ENCODE results near the gene KRTAP29-1. TPM values are rescaled to one million over a fixed set of nuclear protein-coding genes. Genes with fewer than 3 reads are reported as not detected.

KRTAP29-1 gene
- total and polyA plus RNA-seq, 12 donors, result not detected

DNA sequence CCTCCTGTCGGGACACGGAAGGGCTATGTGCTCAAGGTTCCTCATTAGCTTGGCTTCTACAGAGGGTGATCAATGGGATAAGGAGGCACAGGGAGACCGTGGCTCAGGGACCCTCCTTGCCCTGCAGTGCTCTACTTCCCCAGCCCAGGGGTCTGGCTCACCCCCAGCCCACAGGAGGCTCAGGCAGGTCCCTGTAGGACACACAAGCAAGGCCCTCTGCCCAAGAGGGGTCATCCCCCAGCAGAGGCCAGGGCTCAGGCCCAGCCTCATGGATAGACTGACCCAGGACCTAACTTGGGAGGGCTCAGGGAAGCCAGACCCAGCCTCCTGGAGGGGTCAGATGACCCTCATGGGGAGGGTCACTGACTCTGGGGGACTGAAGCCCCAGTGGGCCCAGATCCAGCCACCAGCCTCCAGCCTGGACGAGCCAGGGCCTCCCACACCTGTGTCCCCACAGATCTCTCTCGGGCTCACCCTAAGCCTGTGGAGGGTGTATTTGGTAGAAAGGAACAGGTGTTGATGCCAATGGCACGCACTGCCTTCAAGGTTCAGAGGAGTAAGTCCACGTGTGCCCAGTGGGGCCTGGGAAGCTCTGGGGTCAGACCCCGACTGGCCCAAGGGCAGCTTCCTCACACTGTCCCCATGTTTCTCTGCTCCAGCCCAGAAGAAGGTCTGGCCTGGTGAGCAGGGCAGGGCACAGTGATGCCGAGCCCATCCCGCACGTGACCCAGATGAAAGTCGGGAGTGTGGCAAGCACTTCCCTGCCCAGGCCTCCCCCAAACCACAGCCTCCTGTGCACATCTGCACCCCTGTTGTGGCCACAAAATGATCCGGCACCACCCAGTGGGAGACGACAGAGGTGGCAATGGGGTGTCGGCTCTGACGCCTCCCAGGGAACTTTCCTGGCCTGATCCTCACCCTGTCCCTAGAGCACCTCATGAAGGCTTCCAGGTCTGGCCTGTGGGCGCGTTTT is 23.8 kb upstream of the KRTAP29-1 start:
- intact Hi-C loops (cut with DNase I), result loop anchor here in 5 of 10 donors (5.0 to 10.0 kb wide), 4 partner anchors 168 to 524 kb away; no protein-coding TSS in a partner anchor
- WGBS, 2 donors, result 82 to 84% methylated on average over 18 of the region's 18 CpGs
- H3K36me3 ChIP-seq, result no peaks in the 10 kb centered on the region
- H3K27ac ChIP-seq, result no peak overlapping the region
- ATAC-seq (peak in 1 of 8 donors; percentile 25), DNase-seq (no peak)
- peaks cover 0 to 7% (median 0%) of the 10 kb centered on the region in 7 donors for H3K27me3 ChIP-seq
- H3K9me3 ChIP-seq, result no peaks in the 10 kb centered on the region
- no peak overlapping the region for H3K4me3 ChIP-seq
- no peaks in the 10 kb centered on the region for H3K4me1 ChIP-seq
- TF ChIP-seq, protein P1, sequence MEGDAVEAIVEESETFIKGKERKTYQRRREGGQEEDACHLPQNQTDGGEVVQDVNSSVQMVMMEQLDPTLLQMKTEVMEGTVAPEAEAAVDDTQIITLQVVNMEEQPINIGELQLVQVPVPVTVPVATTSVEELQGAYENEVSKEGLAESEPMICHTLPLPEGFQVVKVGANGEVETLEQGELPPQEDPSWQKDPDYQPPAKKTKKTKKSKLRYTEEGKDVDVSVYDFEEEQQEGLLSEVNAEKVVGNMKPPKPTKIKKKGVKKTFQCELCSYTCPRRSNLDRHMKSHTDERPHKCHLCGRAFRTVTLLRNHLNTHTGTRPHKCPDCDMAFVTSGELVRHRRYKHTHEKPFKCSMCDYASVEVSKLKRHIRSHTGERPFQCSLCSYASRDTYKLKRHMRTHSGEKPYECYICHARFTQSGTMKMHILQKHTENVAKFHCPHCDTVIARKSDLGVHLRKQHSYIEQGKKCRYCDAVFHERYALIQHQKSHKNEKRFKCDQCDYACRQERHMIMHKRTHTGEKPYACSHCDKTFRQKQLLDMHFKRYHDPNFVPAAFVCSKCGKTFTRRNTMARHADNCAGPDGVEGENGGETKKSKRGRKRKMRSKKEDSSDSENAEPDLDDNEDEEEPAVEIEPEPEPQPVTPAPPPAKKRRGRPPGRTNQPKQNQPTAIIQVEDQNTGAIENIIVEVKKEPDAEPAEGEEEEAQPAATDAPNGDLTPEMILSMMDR (IDR thresholded peaks at IDR 0.05), result no peak

DNA sequence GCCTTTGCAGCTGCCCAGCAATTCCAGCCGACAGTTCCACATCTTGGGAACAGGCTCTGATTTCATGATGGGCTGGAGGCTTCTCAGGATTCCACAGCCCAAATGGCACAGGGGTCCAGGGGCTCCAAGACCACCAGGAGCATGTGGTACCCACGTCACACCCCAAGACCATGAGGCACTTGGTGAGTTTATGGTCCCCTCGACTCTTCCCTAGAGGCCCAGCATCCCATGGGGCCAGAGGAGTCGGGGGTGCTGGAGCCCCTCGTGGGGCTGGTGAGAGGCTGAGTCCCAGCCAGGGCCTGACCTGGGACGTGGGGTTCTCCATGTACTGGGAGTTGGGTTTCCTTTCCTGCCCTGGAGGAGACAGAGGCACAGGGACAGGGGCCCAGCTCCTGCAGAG is 23.0 kb upstream of the KRTAP29-1 start:
- H3K36me3 ChIP-seq, result no peaks in the 10 kb centered on the region
- TF ChIP-seq, protein P1 (IDR thresholded peaks at IDR 0.05), result no peak
- DNase-seq (no peak), ATAC-seq (no peak)
- no peak overlapping the region for H3K4me3 ChIP-seq
- H3K27me3 ChIP-seq, result no peaks in the 10 kb centered on the region
- no peak overlapping the region for H3K27ac ChIP-seq
- peaks cover 0 to 3% (median 0%) of the 10 kb centered on the region in 11 donors for H3K9me3 ChIP-seq
- H3K4me1 ChIP-seq, result no peaks in the 10 kb centered on the region
- 82 to 84% methylated on average over 6 of the region's 6 CpGs for WGBS, 2 donors
- intact Hi-C loops (cut with DNase I), result loop anchor here in 5 of 10 donors (5.0 to 10.0 kb wide), 4 partner anchors 169 to 523 kb away; no protein-coding TSS in a partner anchor

DNA sequence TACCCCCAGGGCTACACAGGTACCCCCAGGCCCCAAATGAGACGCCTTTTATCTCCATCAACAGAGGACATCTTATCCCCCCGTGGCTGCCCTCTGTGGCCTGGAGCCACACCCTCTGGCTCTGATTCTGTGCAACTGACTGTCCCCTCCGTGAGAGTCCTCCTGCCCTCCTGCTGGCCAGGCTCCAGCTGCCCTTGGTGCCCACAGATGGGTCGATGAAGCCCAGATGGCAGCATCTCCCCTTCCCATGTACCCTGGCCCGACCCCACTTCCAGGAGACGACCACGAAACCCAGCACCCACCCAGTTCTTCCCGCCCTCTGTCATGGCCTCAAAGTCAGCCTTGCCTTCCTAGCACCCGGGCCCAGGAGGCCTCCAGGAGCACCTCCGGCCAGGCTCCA is 22.5 kb upstream of the KRTAP29-1 start:
- TF ChIP-seq, protein P1 (IDR thresholded peaks at IDR 0.05), result no peak
- intact Hi-C loops (cut with DNase I), result loop anchor here in 5 of 10 donors (5.0 to 10.0 kb wide), 4 partner anchors 170 to 523 kb away; no protein-coding TSS in a partner anchor
- no peak for ATAC-seq

DNA sequence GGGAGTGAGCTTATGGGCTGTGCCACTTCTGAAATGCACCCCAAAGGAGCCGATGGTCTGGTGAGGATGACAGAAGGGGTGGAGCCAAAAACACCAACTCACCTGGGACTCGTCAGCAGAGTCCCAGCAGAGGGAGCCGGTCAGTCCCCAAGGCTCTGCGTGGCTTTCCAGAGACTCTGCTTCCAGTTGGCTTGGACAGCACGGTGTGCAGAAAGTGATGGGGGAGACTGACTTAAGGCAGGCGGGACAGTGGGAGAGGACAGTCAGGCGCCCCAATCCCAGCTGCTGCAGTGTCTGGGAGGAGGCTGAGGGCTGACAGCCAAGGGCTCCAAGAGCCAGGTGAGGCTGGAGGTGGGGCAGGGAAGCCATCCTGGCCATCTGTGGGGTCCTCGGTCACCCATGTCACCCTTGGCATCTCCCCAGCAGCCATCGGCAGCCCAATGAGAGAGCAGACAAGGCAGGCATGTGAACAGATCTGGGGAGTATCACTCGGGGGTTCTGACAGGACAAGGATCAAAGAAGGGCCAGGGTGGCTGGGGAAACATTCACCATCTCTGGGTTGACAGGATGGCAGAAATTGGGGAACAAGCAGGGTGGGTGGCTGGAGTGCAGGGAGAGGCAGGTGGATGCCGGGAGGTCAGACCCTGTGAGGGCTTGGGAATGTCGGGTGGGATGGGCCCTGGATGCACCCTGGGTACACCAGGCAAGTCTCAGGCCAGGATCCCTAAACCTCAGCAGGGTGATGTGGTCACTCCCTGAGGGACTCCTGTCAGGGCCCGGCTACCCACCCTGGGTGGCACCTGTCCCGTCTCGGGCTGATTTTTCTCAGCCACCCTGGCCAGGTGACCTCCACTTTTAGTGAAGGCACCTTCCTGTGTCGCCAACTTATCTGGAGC is 21.8 kb upstream of the KRTAP29-1 start:
- intact Hi-C loops (cut with DNase I), result loop anchor here in 7 of 10 donors (5.0 to 10.0 kb wide), 4 partner anchors 170 to 522 kb away; no protein-coding TSS in a partner anchor
- WGBS, 2 donors, result 57 to 62% methylated on average over 15 to 16 of the region's 16 CpGs
- peak in 1 of 8 donors; percentile 47 for ATAC-seq

More for the DNA sequence above, 22.5 kb upstream of the KRTAP29-1 start:
- H3K36me3 ChIP-seq, result no peaks in the 10 kb centered on the region
- H3K4me3 ChIP-seq, result no peak overlapping the region
- H3K27ac ChIP-seq, result no peak overlapping the region
- 79 to 80% methylated on average over 10 of the region's 10 CpGs for WGBS, 2 donors
- no peaks in the 10 kb centered on the region for H3K27me3 ChIP-seq
- no peaks in the 10 kb centered on the region for H3K4me1 ChIP-seq
- peaks cover 0 to 8% (median under 1%) of the 10 kb centered on the region in 11 donors for H3K9me3 ChIP-seq
- no peak for DNase-seq

More for the DNA sequence above, 21.8 kb upstream of the KRTAP29-1 start:
- no peaks in the 10 kb centered on the region for H3K27me3 ChIP-seq
- no peak overlapping the region for H3K4me3 ChIP-seq
- H3K9me3 ChIP-seq, result peaks cover 0 to 15% (median 7%) of the 10 kb centered on the region in 11 donors
- TF ChIP-seq, protein P1 (IDR thresholded peaks at IDR 0.05), result peak in 3 of 9 donors; percentile 18 to 20 (median 19)
- no peaks in the 10 kb centered on the region for H3K36me3 ChIP-seq
- H3K4me1 ChIP-seq, result no peaks in the 10 kb centered on the region
- H3K27ac ChIP-seq, result no peak overlapping the region
- no peak for DNase-seq
